Measurements from ENCODE around the gene ECHS1. TPM values are rescaled to one million over a fixed set of nuclear protein-coding genes. Genes with fewer than 3 reads are reported as not detected.
"Not testable (repeated sequence)": the region's sequence is repeated elsewhere in the genome, so short reads cannot be mapped to it uniquely, and the experiment has no call there.

The ECHS1 gene
- total RNA-seq, 1 experiment from 2014 or later, result 120 TPM

DNA sequence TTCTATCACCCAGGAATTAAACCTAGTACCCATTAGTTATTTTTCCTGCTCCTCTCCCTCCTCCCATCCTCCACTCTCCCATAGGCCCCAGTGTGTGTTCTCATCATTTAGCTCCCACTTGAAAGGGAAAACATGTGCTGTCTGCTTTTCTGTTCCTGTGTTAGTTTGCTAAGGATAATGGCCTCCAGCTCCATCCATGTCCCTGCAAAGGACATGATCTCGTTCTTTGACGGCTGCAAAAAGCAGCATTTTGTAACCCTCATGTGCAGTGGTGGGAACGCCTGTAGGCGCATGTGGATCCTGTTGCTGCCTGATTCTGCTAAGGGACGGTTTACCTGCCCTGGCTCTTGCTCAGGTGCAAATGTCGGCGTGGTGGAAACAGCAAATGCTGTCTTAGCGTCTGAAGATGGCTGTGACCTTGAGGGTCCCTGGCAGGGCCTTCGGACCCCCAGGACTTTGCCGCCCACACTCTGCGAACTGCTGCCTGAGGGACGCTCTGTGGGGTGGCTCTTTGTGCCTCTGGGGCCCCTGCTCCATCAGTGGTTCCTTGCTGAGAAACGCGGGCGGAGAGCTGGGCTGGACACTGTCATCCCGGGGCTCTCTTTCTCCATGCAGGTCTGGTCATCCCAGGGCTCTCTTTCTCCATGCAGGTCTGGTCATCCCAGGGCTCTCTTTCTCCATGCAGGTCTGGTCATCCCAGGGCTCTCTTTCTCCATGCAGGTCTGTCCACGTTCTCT, 15.2 kb upstream of the ECHS1 start:
- no peaks in the 10 kb centered on the region for H3K27me3 ChIP-seq
- no peaks in the 10 kb centered on the region for H3K9me3 ChIP-seq
- no peaks in the 10 kb centered on the region for H3K36me3 ChIP-seq
- no peak for DNase-seq
- H3K4me3 ChIP-seq, result no peak overlapping the region

DNA sequence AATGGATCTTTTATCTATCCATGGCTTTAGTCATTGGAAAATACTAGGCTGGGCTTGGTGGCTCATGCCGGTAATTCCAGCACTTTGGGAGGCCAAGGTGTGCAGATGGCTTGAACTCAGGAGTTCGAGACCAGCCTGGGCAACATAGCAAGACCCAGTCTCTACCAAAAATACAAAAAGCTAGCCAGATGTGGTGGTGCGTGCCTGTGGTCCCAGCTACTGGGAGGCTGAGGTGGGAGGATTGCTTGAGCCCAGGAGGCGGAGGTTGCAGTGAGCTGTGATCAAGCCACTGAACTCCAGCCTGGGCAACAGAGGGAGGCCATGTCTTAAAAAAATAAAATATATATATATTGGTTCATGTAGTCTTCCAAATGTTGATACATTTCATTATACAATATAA, 13.8 kb upstream of the ECHS1 start:
- H3K4me3 ChIP-seq, H3K9me3 ChIP-seq, H3K36me3 ChIP-seq, H3K27me3 ChIP-seq, DNase-seq: not testable (repeated sequence)

DNA sequence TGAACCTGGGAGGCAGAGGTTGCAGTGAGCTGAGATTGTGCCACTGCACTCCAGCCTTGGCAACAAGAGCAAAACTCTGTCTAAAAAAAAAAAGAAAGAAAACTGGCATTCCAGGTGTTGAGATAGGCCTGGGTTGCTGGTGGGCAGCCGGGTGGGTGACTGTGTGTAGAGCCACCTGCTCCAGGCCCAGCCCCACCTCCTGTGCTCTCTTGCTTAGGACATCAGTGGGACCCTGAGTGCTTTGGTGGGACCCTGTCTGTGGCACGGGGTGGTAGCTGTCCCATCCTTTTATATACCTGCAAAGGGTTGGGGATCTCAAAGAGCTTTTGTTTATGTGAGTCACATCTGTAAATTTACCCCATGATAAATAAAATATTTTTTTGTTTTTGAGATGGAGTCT, 12.1 kb upstream of the ECHS1 start:
- Histone ChIP-seq H3K27me3 (no peaks in the 10 kb centered on the region), H3K9me3 (no peaks in the 10 kb centered on the region), H3K4me3 (no peak overlapping the region), H3K36me3 (no peaks in the 10 kb centered on the region)
- DNase-seq, result no peak

DNA sequence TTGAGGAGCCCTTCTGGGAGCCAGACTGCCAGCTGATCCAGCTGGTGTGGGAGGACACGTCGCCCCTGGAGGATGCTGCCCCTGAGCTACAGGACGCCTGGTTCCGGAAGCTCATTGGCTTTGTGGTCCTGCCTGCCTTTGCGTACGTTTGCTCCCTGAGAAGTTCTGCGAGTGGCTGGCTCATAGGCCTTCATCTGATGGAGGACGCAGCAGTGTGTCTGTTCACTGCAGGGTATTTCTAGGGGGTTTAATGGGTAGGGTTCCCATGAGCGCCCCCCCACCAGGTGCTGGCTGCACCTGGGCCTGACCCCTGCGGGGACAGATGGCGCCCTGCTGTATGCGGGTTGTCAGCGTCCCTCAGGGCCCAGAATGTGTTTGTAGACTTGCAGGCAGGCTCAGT, 10.9 kb upstream of the ECHS1 start:
- no peak for DNase-seq
- Histone ChIP-seq H3K9me3 (no peaks in the 10 kb centered on the region), H3K27me3 (no peaks in the 10 kb centered on the region), H3K4me3 (no peak overlapping the region), H3K36me3 (no peaks in the 10 kb centered on the region)

DNA sequence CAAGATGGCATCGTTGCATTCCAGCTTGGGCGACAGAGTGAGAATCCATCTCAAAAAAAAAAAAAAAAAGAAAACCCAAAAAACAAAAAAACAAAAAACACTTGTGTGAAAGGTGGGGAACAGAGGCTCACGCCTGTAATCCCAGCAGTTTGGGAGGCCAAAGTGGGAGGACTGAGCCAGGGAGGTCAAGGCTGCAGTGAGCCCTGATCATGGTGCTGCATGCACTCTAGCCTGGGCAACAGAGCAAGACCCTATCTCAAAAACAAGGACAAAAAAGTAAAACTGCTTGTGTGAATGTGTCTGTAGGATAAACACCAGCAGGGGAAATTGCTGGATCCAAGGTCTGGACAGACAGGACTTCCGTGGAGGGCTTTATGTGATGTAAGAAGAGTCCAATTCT, 10.4 kb upstream of the ECHS1 start:
- Histone ChIP-seq H3K36me3 (no peaks in the 10 kb centered on the region), H3K4me3 (no peak overlapping the region), H3K9me3 (no peaks in the 10 kb centered on the region), H3K27me3 (no peaks in the 10 kb centered on the region)
- DNase-seq, result no peak

DNA sequence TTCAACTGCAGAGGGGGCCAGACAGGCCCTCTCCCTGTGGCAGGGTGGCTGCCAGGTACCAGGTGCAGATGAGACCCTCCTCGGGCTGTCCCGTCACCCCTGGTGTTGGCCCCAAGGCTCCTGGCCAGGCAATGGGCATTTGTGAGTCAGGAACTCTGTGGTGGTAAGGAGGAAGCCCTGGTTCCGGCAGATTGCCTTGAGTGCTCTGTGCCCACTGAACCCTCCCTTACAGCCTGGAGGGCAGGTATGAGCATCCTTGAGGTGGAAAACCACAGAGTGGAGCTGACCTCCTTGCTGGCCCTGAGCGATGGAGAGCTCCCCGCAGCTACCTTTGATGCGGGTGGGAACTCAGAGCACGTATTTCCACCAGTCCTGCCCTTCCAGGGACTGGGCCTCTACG, 7.9 kb upstream of the ECHS1 start:
- Histone ChIP-seq H3K36me3 (no peaks in the 10 kb centered on the region), H3K27me3 (no peaks in the 10 kb centered on the region), H3K4me3 (no peak overlapping the region), H3K9me3 (no peaks in the 10 kb centered on the region)
- DNase-seq, result no peak

DNA sequence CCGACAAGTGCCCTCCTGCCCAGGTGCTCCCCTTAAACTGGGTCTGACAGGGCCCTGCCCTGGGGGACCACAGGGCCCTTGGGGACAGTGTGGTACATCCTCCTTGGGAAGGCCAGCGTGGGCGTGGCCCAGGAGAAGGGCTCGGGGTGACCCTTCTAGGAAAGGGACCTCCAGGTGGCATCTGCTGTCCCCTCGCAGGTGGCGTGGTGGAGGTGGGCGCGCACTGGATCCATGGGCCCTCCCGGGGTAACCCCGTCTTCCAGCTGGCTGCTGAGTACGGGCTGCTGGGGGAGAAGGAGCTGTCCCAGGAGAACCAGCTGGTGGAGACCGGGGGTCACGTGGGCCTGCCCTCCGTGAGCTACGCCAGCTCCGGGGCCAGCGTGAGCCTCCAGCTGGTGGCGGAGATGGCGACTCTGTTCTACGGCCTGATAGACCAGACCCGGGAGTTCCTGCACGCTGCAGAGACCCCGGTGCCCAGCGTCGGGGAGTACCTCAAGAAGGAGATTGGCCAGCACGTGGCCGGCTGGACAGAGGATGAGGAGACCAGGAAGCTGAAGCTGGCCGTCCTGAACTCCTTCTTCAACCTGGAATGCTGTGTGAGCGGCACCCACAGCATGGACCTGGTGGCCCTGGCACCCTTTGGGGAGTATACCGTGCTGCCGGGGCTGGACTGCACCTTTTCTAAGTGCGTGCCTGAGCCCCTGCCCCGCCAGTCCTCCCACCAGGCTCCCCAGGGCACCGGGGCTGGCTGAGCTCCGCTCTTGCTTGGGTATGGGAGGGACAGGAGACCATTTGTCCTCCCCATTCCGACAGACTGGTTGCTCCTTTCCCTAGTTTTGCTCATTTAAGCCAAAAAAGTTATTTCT, 6.9 kb upstream of the ECHS1 start:
- no peak overlapping the region for H3K4me3 ChIP-seq
- H3K36me3 ChIP-seq, result no peaks in the 10 kb centered on the region
- no peaks in the 10 kb centered on the region for H3K9me3 ChIP-seq
- H3K27me3 ChIP-seq, result no peaks in the 10 kb centered on the region
- no peak for DNase-seq

DNA sequence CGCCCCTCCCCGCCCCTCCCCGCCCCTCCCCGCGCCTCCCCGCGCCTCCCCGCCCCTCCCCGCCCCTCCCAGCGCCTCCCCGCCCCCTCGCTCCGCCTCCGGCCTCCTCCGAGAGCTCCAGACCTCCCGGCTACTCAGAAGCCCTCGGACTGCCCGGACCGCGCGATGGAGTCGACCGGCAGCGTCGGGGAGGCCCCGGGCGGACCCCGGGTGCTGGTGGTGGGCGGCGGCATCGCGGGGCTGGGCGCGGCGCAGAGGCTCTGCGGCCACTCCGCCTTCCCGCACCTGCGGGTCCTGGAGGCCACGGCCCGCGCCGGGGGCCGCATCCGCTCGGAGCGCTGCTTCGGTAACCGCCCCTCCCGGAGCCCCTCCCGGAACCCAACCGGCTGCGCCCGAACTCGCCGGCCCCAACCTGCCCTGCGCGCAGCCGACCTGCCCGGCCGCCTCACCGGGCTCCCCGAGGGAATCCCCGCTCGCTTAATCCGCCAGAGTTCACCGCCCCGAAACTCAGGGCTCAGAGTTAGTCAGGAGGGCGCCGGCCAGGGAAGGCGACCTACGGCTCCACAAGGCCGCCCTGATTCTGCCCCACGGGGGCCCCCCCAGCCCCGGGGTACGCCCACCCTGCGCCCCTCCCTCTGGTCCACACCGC, 6.1 kb upstream of the ECHS1 start, which contains the start of gene PAOX:
Gene PAOX, plus strand, starts transcription at position 111 of the 649 bp plus-strand sequence. Its CDS starts 55 bp downstream, at position 166.
- Histone ChIP-seq H3K36me3 (no peaks in the 10 kb centered on the region), H3K4me3 (peak within 1 kb of the TSS; percentile 60), H3K9me3 (no peaks in the 10 kb centered on the region), H3K27me3 (no peaks in the 10 kb centered on the region)
- no peak for DNase-seq

DNA sequence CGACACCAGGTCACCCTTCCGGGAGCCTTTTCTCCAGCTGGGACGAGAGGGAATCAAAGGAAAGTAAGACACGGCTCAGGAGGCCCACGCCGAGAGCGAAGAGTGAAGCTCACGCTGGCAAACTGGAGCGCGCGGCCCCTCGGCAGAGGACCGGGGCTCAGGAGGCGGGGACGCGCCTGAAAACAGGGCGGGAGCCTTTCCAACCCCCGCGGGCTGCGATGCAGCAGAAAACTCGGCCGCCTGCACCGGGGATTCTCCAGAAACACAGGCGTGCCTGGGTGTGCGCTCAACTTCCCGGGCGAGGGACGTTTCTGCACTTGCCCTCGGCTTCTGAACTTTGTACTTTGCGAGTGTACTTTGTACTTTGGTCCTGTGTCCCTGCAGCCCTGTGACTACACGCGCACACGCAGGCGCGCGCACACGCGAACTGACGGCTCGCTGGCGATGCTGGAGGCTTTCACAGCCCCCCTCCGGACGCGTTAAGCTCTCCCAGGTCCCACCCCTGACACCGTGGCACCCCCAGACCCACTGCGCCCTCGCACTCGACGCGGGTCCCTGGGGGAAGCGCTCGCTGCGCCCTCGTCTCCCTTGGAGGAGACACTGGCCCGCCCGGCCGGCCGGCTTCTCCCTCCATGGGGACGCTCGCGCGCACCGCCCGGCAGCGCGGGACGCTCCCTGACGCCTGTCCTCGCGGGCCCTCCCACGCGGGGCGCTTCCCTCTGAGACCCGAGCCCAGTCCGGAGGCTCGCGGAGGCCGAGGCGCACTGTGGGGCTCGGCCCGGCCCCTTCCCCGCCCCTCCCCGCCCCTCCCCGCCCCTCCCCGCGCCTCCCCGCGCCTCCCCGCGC, 5.3 kb upstream of the ECHS1 start:
- no peaks in the 10 kb centered on the region for H3K9me3 ChIP-seq
- H3K4me3 ChIP-seq, result peak overlapping the region; percentile 60
- DNase-seq, result peak; percentile 51
- no peaks in the 10 kb centered on the region for H3K27me3 ChIP-seq
- no peaks in the 10 kb centered on the region for H3K36me3 ChIP-seq

DNA sequence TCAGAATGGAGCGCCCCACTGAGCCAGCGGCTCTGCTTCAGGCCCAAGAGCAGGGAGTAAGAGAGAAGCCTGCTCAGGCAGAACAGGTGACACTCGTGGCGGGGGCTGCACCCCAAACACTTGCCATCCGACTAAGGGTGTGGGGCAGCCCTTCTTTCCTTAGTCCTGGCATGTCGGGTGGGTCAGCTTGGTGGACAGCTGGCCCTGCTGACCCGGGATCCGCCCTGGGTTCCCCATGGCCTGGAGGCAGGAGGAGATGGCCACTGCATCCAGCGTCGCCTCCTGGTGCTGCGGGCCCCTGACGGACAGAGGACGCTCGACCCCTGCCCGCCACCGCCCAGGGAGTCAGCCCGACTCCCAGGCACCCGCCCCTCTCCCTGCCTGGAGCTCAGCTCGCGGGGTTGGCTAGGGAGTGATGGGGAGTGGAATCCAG, 4.7 kb upstream of the ECHS1 start:
- DNase-seq, result no peak
- Histone ChIP-seq H3K27me3 (no peaks in the 10 kb centered on the region), H3K9me3 (no peaks in the 10 kb centered on the region), H3K36me3 (no peaks in the 10 kb centered on the region), H3K4me3 (peak overlapping the region; percentile 60)

DNA sequence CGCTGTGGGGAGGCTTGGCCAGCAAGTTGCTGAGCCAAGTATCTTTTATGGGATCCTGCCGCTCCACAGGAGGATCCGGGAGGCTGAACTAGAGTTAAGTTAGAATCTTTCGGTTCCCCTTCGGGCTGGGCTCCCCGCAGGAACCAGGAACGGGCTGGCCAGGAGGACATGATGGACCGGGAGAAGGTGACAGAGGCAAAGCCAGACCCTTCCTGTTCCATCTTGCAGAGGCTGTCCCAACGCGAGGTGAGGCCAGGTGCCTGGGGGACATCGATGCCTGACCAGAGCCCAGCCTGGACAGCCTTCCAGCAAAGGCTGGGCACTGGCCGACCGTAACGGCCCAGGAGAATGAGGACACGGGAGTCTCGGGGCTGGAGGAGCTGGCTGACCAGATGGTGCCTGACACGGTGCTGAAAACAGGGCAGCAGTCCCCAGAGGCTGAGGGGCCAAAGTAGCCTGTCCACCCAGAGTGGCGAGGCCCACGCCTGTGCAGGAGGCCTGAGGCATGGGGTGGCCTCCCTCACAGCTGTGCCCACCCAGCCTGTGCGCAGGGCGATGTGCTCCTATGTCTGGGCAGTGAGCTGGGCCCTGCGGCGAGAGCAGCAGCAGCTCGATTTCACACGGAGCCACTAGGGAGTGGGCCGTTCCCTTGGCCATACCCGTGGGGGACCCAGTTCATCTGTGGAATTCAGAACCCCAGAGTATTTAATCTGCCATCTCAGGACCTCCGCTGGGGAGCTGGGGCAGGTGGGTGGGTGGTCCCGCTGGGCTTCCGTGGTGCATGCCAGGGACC, 4.1 kb upstream of the ECHS1 start:
- no peaks in the 10 kb centered on the region for H3K9me3 ChIP-seq
- no peak overlapping the region for H3K4me3 ChIP-seq
- H3K36me3 ChIP-seq, result no peaks in the 10 kb centered on the region
- DNase-seq, result no peak
- no peaks in the 10 kb centered on the region for H3K27me3 ChIP-seq

DNA sequence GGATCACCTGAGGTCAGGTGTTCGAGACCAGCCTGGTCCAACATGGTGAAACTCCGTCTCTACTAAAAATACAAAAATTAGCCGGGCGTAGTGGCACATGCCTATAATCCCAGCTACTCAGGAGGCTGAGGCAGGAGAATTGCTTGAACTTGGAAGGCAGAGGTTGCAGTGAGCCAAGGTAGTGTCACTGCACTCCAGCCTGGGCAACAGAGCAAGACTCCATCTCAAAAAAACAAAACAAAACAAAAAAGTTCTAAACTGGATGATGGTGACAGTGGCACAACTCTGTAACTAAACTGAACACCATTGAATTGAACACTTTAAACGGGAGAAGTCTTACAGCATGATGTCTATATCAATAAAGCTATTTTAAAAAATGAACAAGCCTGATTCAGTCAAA, 3.0 kb upstream of the ECHS1 start:
- DNase-seq, H3K27me3 ChIP-seq, H3K4me3 ChIP-seq, H3K9me3 ChIP-seq, H3K36me3 ChIP-seq: not testable (repeated sequence)

DNA sequence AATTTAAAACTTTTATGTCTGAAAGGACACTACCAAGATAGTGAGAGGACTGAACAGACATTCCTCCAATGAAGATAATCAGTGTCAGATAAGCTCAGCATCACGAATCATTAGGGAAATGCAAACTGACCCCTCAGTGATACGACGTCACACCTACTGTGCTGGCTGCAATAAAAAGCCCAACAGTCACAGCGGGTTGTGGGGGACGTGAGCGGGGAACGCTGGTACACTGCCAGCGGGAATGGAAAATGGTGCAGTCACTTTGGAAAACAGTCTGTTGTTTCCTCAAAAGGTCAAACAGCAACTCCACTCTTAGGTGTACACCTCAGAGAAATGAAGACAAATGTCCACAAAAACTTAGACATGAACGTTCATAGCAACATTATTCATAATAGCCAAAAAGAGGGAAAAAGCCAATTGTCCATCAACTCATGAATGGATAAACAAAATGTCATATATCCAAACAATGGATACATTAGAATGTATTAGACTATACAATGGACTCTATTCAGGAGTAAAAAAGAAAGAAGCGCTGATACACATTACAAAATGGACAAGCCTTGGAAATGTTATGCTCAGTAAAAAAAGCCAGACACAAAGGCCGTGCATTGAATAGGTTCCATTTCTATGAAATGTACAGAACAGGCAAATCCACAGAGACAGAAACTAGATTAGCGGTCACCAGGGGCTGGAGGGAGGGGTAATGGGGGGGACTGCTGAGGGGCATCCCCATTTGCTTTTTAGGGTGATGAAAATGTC, 2.4 kb upstream of the ECHS1 start:
- Histone ChIP-seq H3K36me3 (peaks cover 8% of the 10 kb centered on the region), H3K27me3 (no peaks in the 10 kb centered on the region), H3K4me3 (no peak overlapping the region), H3K9me3 (no peaks in the 10 kb centered on the region)
- no peak for DNase-seq

DNA sequence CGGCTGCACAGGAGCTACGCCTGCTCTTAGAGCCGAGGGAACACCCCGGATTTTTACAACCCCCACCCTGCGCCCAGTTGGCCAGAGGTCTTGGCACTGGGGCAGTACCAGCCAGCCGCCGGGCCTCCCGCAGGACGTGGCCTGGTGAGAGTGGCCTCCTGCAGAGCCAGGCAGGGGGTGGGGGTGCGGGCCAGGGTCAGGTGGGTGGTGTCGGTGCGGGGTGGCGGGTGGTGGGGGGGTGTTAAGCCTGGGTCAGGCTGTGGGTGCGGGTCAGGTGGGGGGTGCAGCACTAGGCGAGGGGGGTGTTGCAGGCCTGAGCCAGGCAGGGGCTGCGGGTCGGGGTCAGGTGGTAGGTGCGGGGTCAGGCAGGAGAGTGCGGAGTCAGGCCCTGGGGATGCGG, 647 bp downstream of the ECHS1 start:
- Histone ChIP-seq H3K36me3 (peaks cover 28% of the 10 kb centered on the region), H3K9me3 (no peaks in the 10 kb centered on the region), H3K27me3 (no peaks in the 10 kb centered on the region), H3K4me3 (peak overlapping the region; percentile 38)
- peak; percentile 33 for DNase-seq

DNA sequence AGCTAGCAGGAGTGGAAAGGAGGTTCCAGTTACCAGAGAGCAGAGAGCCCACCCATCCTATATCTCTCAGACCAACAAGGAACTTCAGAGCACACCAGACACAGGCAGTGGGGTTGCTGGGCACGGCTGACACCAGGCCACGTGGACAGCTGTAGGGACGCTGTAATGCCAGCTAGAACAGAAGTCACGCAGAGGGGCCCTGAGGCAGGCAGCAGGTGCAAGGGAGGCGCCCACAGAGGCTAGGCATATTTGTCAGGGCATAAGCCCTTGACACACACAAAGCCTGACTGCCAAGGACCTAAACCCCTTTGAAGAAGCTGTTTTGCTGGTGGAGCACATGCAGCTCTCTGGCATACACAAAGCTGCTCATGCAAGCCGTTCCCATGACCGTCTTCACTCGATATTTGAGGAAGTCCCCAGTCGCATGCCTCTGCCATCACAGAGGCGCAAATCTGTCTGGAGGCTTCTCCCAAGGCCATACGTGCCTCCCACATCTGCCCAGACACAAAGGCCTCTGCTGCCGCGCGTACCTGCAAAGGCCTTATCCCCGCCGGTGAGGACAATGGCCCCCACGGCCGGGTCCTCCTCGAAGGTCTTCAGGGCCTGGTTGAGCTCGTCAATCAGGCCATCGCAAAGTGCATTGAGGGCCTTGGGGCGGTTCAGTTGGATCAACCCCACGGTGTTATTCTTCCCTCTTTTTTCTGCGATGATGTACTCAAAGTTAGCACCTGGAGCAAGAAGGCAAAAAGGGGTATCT, 2.9 kb downstream of the ECHS1 start:
- H3K27me3 ChIP-seq, result no peaks in the 10 kb centered on the region
- no peak overlapping the region for H3K4me3 ChIP-seq
- H3K36me3 ChIP-seq, result peaks cover 39% of the 10 kb centered on the region
- no peaks in the 10 kb centered on the region for H3K9me3 ChIP-seq
- DNase-seq, result no peak

Measured in MG63 (cell line).